Vagina (tissue), 2 donors: ENCODE measurements around the gene DLL1. TPM values are rescaled to one million over a fixed set of nuclear protein-coding genes. Genes with fewer than 3 reads are reported as not detected.
"Not testable (repeated sequence)": the region's sequence is repeated elsewhere in the genome, so short reads cannot be mapped to it uniquely, and the experiment has no call there.

Source experiments
- DNase-seq, 2 donors: peaks; one replicate each; pipeline ENCODE4 v3.0.0-alpha.2; 2017; ENCODE audit errors: extremely low spot score in 2 of 2
- H3K27ac ChIP-seq: fragments of 200-600 bp; sonication (generic); one replicate; pipeline ENCODE4 v1.5.1; 2019
- H3K27me3 ChIP-seq: fragments of 200-600 bp; sonication (generic); one replicate; pipeline ENCODE4 v1.5.1; 2019
- H3K36me3 ChIP-seq, 2 donors: fragments of 200-600 bp; sonication (generic); one replicate each; pipeline ENCODE4 v1.5.1; 2017 to 2019
- H3K4me1 ChIP-seq: fragments of 200-600 bp; sonication (generic); one replicate; pipeline ENCODE4 v1.5.1; 2019
- H3K4me3 ChIP-seq, 2 donors: fragments of 200-600 bp; sonication (generic); 1 replicate in 1 of 2; 2 replicates in 1 of 2; pipeline ENCODE4 v1.5.1; 2016 to 2019
- H3K9me3 ChIP-seq: fragments of 200-600 bp; sonication (generic); one replicate; pipeline ENCODE4 v1.5.1; 2019
- POLR2A ChIP-seq, 2 donors: fragments of 450-650 bp; IDR thresholded peaks; one replicate each; pipeline ENCODE4 v1.6.1; 2017; ENCODE audit warnings: antibody characterized with exemption in 2 of 2, mild to moderate bottlenecking in 2 of 2, moderate library complexity in 2 of 2
- POLR2AphosphoS5 ChIP-seq, 2 donors: sonication (generic); formaldehyde crosslinking; IDR thresholded peaks; one replicate each; pipeline ENCODE4 v1.9.0; 2017; ENCODE audit warnings: antibody characterized with exemption in 2 of 2, mild to moderate bottlenecking in 2 of 2, low read depth in 1 of 2; ENCODE audit not compliant: insufficient read depth in 1 of 2
- intact Hi-C: fragments of 100-400 bp; cut with DNase I; formaldehyde crosslinking; loops from one replicate; pipeline ENCODE4 v1.15.1; 2023
- total RNA-seq: library from RNA; depleted of rRNA; stranded (reverse); fragments of >200 nt; gene quantifications from one replicate; pipeline ENCODE4 v1.2.3, GENCODE V29; 2016
- TF ChIP-seq, protein P1 (sequence below), 3 experiments: fragments of 450-650 bp in 2 of 3; fragments of 200-600 bp in 1 of 3; sonication (generic) in 1 of 3; IDR thresholded peaks; one replicate each; pipeline ENCODE4 v1.5.1; 2017 to 2019; ENCODE audit warnings: antibody characterized with exemption in 3 of 3, mild to moderate bottlenecking in 2 of 3, moderate library complexity in 2 of 3

DLL1 gene
- total RNA-seq, 1 donor from 2014 or later = 43.5 TPM

DNA sequence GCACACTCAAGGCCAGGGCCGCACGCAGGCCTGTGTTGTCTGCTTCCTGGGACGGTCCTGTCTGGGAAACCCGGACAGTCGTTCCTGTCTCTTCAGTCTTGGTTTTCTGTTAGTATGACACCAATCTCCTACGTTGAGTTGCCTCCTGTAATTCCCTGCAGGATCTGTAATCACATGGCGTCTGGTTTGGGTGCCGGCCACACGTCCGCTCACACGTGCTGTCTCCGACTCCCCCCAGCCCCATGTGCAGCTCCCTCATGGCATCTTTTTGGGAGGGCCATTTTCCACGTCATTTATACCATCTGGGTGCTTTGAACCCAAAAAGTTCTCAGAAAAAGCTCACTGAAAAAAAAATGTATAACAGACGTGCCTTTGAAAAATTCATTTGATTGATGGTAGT lies 23.2 kb downstream of the DLL1 start:
- H3K36me3 ChIP-seq = no peaks in the 10 kb centered on the region
- H3K4me1 ChIP-seq = peaks cover 6% of the 10 kb centered on the region
- H3K9me3 ChIP-seq = no peaks in the 10 kb centered on the region
- H3K27ac ChIP-seq = no peak overlapping the region
- no peak for DNase-seq
- H3K4me3 ChIP-seq = no peak overlapping the region
- H3K27me3 ChIP-seq = no peaks in the 10 kb centered on the region
- TF ChIP-seq POLR2A (IDR thresholded peaks at IDR 0.05) (no peak), POLR2AphosphoS5 (IDR thresholded peaks at IDR 0.05; ENCODE audit: insufficient read depth in 1 of 2, low read depth in 1 of 2) (no peak)
- TF ChIP-seq, protein P1, sequence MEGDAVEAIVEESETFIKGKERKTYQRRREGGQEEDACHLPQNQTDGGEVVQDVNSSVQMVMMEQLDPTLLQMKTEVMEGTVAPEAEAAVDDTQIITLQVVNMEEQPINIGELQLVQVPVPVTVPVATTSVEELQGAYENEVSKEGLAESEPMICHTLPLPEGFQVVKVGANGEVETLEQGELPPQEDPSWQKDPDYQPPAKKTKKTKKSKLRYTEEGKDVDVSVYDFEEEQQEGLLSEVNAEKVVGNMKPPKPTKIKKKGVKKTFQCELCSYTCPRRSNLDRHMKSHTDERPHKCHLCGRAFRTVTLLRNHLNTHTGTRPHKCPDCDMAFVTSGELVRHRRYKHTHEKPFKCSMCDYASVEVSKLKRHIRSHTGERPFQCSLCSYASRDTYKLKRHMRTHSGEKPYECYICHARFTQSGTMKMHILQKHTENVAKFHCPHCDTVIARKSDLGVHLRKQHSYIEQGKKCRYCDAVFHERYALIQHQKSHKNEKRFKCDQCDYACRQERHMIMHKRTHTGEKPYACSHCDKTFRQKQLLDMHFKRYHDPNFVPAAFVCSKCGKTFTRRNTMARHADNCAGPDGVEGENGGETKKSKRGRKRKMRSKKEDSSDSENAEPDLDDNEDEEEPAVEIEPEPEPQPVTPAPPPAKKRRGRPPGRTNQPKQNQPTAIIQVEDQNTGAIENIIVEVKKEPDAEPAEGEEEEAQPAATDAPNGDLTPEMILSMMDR (IDR thresholded peaks at IDR 0.05) = no peak
- intact Hi-C loops = no loop called here

DNA sequence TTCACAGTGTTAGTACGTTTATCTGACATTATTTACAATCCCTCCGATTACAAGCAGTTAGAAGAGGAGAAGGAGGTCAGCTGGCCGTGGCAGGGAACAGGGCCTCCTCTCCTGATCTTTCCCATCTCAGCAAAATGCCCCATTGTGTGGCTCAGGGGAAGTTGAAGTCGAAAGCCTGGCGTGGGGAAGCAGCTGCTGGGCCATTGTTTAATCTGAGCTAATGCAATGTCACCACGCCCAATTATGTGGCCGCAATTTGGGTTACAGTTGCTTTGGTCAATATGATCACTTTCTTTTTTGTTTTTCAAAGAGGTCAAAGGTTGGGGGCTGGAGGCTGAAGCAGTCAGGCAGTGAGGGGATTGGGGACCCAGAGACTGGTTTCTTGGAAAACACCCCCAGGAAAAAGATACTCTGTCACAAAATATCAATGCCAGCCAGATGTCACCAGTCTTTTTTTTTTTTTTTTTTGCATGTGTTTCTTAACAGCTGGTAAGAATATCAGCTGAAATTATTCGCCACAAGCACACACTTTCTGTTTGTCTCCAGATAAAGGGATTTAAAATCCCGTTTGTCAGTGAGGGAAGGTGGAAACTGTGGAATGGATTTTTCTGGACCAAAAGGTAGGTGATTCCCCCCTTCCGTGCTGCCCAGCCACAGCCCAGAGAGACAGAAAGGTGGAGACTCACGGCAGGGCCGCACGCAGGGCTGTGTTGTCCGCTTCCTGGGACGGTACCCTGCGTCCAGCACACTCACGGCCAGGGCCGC lies 24.6 kb downstream of the DLL1 start:
- Histone ChIP-seq H3K27ac (no peak overlapping the region), H3K9me3 (no peaks in the 10 kb centered on the region), H3K4me3 (no peak overlapping the region), H3K27me3 (no peaks in the 10 kb centered on the region), H3K4me1 (peaks cover 6% of the 10 kb centered on the region), H3K36me3 (no peaks in the 10 kb centered on the region)
- no peak for DNase-seq
- intact Hi-C loops = no loop called here
- no peak for TF ChIP-seq POLR2AphosphoS5 (IDR thresholded peaks at IDR 0.05; ENCODE audit: insufficient read depth in 1 of 2, low read depth in 1 of 2)
- TF ChIP-seq, protein P1 (IDR thresholded peaks at IDR 0.05) = no peak
- no peak for TF ChIP-seq POLR2A (IDR thresholded peaks at IDR 0.05)

DNA sequence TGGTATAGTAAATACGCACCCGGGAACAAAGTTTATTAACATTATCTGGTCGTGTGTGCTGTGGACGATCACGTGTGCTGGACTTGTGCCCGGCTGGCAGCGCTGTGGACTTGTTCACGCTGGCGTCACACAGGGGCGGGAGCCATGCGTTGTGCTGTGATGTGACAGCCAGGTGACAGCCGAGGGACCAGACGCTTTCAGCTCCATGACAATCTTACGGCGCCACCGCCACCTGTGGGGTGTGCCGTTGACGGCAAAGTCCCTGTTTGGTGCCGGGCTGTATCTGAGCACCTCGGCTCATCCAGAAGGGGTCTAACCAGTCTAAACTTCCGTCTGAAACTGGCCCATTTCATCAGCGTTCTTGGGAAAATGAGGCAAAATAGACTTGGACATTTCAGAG lies 25.2 kb downstream of the DLL1 start:
- TF ChIP-seq POLR2A (IDR thresholded peaks at IDR 0.05) = no peak
- TF ChIP-seq POLR2AphosphoS5 (IDR thresholded peaks at IDR 0.05; ENCODE audit: insufficient read depth in 1 of 2, low read depth in 1 of 2) = no peak
- TF ChIP-seq, protein P1 (IDR thresholded peaks at IDR 0.05) = no peak
- Histone ChIP-seq H3K4me3 (no peak overlapping the region), H3K27me3 (no peaks in the 10 kb centered on the region), H3K27ac (no peak overlapping the region), H3K36me3 (no peaks in the 10 kb centered on the region), H3K9me3 (no peaks in the 10 kb centered on the region), H3K4me1 (peaks cover 6% of the 10 kb centered on the region)
- intact Hi-C loops = no loop called here
- DNase-seq = no peak

DNA sequence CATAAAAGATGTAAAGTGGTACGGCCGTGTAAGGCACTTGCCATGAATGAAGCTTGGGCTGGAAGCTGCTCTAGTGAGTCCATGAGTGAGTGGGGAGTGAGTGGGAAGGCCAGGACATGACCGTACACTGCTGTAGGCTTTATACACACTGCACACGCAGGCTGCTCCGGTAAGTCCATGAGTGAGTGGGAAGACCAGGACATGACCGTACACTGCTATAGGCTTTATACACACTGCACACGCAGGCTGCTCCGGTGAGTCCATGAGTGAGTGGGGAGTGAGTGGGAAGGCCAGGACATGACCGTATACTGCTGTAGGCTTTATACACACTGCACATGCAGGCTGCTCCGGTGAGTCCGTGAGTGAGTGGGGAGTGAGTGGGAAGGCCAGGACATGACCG lies 26.2 kb downstream of the DLL1 start:
- DNase-seq, intact Hi-C loops, H3K36me3 ChIP-seq, H3K27ac ChIP-seq, H3K4me1 ChIP-seq, H3K4me3 ChIP-seq, H3K9me3 ChIP-seq, H3K27me3 ChIP-seq: not testable (repeated sequence)

DNA sequence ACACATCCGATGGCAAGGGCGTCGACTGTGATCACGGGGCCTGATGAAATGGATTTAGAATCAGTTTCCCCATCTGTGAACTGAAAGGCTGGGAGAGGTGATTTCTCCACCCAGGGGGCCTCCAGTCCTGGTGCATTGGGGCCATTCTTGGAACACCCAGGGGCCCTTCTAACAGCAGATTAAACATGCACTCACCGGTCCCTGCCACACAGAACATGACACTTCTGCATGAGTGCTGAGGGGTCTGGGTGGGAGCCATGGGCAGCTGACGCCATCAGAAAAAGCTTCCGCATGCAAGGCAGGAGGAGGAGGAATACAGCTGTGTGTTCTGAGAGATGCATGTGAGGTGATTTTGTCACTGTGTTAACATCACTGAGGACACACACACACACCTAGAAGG lies 26.8 kb downstream of the DLL1 start:
- DNase-seq = no peak
- Histone ChIP-seq H3K4me1 (no peaks in the 10 kb centered on the region), H3K4me3 (no peak overlapping the region), H3K27me3 (no peaks in the 10 kb centered on the region), H3K9me3 (no peaks in the 10 kb centered on the region), H3K27ac (no peak overlapping the region), H3K36me3 (no peaks in the 10 kb centered on the region)
- intact Hi-C loops = no loop called here
- TF ChIP-seq POLR2AphosphoS5 (IDR thresholded peaks at IDR 0.05; ENCODE audit: insufficient read depth in 1 of 2, low read depth in 1 of 2) (no peak), POLR2A (IDR thresholded peaks at IDR 0.05) (no peak)
- TF ChIP-seq, protein P1 (IDR thresholded peaks at IDR 0.05) = no peak
